Superior temporal gyrus (tissue), 1 donor: Measurements from ENCODE around the gene ABHD5.
A peak's percentile ranks its signal among the peaks of the same experiment; 100 is the strongest.
"Not testable (repeated sequence)": the region's sequence is repeated elsewhere in the genome, so short reads cannot be mapped to it uniquely, and the experiment has no call there.

Experiments used
- DNase-seq: peaks from one replicate; pipeline ENCODE4 v3.0.0-alpha.2; 2016; ENCODE audit errors: extremely low spot score

Gene ABHD5

DNA sequence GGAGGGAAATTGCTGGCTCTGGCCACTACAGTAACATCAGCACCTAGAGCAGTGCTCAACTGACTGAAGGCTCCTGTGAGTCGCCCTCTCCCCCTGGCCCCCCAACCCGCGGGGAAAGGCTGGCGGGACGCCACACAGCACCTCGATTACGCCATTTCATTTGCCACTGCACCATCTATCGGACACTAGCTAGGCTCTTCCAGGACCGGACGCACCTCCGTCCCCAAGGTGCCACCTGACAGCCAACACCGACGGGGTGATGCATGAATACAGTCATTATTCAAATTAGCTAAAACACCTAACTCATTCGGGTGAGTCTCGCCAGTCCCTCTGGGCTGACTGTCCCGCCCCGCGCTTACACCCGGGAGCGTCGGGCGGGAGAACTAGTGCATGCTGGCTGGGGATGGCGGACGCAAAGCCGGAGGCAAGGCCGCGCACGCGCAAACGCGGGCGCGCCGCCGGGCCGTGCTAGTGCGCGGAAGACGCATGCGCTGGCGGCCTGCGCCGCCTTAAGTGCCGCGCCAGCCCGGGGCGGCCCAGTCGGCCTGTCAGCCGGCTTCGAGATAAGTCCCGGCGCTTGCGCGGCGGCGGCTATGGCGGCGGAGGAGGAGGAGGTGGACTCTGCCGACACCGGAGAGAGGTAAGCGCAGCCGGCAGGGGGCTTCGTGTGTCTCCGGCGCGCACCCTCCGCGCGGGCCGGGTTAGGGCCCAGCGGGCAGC lies at the start of gene ABHD5:
ABHD5 (plus strand) TSS at position 539 of the 720 bp plus-strand sequence; CDS start at position 594, 55 bp downstream.
- DNase-seq = peak; percentile 91

DNA sequence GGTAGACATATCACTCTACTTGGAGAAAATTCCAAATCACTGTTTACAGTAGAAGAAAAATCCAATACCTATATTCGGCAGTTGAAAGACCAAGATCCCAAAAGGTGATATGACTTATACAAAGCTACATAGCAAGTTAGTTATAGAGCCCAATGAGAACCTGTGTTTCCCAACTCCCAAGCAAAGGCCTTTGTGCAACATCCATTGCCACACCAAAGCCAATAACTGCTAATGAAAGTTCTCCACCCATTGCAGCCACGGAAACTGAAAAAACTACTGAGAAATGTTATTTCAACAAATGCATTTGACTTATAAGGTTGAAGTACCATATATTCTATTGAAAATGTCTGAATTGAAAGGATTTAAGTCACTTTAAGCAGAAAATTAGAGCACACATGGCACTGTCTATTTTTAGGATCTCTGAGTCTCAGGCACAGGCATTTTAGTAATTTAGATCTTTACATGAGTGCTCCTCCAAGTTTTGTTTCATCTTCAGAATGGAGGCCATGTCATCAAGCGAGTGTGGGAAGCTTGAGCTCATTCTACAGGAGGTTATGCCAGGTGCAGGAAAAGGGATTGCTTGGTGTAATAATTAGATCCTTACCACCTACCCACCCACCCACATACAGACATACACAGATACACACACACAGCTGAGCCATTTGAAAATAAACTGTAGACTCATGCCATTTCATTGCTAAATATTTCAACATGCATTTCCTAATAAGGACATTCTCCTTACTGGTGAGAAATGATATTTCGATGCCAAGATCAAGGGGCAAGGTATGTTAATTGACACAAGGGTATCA lies 49.2 kb upstream of the ABHD5 start:
- no peak for DNase-seq

DNA sequence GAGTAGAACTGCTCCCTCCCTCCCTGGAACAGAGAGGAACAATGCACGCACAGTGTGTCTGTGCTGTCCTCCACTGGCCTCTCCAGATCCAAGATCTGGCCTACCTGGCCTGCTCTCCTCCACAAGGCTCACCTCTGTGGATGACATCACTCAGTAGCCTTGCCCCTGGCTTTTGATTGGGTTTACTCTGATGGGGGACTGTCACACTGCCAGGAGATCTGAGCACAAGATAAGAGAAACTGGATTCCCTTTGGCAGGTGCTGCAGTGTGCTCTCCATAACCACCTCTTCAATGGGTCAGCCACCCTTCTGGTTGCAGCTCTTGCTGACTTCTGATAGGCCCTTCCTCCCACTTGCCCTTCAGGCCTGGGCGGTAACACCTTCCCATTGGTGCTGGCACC lies 46.3 kb upstream of the ABHD5 start:
- DNase-seq = no peak

DNA sequence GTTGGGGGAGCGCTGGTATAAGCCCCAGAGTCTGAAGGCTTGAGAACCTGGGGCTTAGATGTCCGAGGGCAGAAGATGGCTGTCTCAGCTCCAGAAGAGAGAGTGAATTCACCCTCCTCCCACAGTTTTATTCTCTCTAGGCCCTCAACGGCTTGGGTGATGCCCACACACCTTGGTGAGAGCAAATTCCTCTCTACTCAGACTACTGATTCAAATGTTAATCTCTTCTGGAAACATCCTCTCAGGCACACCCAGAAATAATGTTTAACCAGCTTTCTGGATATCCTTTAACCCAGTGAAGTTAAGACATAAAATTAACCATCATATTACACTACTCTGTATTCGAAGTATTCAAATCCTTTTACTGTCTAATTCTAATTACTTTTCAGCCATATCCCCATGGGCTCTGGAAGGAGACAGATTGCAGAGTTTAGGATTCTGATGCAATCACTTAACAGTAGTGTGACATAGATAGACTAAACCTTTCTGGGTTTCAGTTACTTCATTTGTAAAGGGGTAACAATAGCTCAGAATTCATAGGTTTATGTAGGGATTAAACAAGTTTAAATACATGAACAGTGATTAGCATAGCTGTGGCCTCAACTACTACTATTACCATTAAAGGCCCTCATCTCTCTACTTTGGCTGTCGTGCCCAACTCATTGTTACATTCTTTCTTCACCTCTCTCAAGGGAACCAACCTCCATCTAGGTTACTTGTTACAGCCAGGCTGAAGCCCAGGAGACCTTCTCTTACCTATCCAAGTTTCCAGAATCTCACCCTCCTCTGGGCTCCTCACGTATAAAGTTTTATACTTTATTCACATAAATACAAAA lies 43.2 kb upstream of the ABHD5 start:
- DNase-seq = no peak

DNA sequence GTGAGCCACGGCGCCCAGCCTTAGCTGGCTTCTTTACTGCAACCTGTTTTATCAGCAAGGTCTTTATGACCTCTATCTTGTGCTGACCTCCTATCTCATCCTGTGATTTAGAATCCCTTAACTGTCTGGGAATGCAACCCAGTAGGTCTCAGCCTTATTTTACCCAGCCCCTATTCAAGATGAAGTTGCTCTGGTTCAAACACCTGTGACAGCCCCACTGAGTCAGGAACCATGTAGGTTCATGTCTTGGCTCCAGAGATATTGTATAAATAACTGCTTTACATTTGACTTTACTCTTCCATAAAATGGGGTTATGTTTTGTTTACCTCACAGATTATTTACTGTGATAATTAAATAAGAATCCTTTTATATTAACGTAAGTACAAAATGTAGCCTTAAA lies 41.8 kb upstream of the ABHD5 start:
- no peak for DNase-seq

DNA sequence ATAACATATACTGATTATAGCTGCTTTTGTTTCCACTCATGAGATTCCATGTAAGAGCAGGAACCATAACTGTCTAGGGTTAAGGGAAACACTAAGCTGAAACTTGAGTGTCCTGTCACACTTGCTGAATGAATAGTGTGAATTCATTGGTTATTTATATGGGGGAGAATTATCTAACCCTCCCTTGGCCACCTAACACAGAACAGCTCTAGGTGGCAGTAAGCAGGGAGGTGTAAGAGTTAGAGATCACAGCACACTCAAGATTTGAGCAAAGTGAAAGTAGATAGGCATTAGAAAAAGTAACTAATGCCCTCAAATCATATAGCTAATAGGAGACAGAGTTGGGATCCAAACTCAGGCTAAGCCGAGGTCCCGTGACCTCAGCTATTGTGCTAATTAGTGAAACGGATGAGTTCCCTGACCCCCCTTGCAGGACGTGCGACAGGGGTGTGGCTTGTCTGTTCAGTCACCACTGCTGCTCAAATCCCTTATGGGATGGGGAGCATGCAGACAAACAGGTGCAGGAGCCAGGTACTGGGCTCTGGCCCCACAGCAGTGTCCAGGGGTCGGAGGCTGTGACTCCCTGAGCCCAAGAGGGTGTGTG lies 41.3 kb upstream of the ABHD5 start:
- no peak for DNase-seq

DNA sequence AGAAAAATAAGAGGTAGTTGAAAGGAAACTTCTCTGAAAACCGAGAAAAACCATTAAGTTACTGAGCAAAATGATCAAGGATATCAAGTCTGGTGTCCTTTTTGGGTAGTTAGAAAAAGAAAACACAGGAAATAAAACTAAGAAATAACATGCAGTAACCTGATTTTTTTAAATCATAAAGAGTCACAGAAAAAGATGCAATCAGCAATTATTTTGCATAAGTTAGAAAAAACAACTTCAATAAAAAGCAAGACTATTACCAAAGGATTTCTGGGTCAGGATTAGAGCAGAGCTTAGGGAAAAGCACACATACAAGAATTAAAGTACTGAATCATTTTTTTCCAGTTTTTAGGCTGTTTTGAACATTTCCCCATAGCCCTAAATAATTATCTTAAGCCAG lies 40.4 kb upstream of the ABHD5 start:
- DNase-seq = no peak

DNA sequence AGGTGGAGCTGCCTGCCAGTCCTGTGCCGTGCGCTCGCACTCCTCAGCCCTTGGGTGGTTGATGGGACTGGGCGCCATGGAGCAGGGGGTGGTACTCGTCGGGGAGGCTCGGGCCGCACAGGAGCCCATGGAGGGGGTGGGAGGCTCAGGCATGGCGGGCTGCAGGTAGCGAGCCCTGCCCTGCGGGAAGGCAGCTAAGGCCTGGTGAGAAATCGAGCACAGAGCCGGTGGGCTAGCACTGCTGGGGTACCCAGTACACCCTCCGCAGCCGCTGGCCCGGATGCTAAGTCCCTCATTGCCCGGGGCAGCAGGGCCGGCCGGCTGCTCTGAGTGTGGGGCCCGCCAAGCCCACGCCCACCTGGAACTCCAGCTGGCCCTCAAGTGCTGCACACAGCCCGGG lies 34.3 kb upstream of the ABHD5 start:
- not testable (repeated sequence) for DNase-seq

DNA sequence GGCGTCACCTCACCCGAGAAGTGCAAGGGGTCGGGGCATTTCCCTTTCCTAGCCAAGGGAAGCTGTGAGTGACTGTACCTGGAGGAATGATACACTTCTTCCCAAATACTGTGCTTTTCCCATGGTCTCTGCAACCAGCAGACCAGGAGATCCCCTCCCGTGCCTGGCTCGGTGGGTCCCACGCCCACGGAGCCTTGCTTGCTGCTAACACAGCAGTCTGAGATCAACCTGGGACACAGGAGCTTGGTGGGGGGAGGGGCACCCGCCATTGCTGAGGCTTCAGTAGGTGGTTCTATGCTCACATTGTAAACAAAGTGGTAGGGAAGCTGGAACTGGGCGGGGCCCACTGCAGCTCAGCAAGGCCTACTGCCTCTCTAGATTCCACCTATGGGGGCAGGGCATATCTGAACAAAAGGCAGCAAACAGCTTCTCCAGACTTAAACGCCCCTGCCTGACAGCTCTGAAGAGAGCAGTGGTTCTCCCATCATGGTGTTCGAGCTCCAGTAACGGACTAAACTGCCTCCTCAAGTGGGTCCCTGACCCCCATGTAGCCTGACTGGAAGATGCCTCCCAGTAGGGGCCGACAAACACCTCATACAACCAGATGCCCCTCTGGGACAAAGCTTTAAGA lies 31.4 kb upstream of the ABHD5 start:
- DNase-seq = no peak

DNA sequence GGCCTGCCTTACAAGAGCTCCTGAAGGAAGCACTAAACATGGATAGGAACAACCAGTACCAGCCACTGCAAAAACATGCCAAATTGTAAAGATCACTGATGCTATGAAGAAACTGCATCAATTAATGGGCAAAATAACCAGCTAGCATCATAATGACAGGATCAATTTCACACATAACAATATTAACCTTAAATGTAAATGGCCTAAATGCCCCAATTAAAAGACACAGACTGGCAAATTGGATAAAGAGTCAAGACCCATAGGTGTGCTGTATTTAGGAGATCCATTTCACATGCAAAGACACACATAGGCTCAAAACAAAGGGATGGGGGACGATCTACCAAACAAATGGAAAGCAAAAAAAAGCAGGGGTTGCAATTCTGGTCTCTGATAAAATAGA lies 29.4 kb upstream of the ABHD5 start:
- not testable (repeated sequence) for DNase-seq

DNA sequence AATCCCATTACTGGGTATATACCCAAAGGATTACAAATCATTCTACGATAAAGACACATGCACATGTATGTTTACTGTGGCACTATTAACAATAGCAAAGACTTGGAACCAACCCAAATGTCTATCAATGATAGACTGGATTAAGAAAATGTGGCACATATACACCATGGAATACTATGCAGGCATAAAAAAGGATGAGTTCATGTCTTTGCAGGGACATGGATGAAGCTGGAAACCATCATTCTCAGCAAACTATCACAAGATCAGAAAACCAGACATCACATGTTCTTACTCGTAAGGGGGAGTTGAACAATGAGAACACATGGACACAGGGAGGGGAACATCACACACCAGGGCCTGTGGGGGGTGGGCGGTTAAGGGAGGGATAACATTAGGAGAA lies 25.7 kb upstream of the ABHD5 start:
- DNase-seq = not testable (repeated sequence)

DNA sequence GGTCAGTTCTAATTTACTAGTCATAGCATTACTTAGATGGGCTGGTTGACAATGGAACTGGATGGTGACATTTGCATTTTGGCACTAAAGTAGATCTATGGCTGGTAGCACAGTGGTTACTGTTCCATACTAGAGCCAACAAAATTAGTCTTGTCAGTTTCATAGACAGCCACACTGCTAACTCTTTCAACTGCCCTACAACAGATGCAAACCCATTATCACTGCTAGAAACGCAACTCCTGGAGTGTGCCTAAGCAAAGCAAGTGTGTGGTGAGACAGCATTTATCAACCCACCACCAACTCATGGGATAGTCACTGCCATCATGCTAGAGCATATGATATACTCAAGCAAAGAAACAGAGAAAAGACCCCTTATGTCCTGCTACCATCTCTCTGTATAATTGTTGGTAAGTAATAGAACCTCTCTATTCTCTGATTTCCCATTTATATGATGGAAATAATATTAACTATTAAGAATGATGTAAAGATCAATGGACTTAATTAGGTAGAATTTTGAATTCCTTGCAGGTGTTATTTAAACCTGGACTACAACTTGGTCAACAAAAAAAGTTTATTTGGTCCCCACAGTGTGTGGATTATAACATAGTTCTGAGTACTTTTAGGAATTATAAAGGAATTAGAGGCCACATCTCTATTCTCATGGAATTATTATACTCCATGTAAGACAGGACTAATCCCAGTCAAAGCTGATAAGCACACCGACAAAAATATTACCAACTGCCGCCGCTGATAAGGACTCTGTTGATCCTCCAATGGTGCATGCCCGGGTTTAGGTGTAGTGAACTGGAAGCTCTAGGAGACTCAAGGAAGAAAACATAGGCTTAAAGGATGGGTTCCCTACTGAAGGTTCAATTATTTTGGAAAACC lies 19.9 kb upstream of the ABHD5 start:
- no peak for DNase-seq

DNA sequence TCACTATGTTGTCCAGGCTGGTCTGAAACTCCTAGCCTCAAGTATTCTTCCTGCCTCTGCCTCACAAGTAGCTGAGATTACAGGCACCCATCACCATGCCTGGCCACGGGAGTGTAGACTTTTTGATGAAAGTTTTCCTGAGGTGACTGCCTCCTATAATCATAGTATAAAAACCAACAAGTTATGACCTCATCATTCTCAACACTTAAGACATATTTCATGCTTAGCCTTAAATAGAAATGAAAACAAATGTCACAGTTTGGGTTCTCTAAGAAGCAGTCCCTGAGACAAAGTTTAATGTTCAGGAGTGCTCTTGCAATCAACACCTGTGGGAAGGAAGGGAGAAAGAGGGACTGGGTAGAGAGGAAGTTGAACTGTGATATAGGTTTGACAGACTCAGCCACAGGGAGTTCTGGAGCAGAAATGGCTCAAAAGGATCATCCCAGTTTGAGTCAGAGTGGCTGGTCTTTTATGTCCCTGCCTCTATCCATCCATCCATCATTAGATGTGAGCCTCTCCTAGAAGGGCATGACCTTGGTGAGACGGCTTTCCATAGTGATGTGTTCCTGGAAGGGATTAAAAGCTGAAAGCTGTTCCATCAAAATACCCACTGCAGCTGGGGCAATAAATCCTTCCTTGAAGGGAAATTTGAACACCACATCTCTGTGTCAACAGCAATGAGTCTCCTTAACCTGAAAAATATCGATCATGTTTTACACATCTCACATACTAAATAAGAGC lies 16.2 kb upstream of the ABHD5 start:
- DNase-seq = no peak

DNA sequence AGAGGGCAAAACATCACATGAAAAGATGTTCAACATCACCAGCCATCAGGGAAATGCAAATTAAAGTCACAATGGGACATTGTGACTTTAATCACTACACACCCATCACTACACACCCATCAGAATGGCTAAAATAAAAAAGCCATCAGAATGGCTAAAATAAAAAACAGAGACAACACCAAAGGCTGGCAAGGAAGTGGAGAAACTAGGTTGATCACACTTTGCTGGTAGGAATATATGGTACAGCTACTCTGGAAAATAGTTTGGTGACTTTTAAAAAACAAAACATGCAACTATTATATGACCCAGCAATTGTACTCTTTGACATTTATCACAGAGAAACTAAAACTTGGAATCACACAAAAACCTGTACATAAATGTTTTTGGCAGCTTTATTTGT lies 15.1 kb upstream of the ABHD5 start:
- no peak for DNase-seq

DNA sequence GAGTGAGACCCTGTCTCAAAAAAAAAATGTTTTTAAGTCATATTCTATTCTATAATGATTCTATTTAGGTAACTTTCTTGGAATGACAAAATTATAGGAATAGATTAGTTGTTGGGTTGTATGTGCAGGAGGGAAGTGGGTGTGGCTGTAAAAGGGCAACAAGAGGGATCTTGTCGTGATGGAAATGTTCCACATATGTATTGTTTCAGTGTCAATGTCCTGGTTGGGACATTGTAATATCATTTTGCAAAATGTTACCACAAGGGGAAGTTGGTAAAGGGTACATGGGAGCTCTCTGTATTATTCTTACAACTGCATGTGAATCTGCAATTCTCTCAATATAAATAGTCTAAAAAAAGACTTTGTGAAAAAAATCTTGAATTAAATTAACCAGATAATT lies 14.3 kb upstream of the ABHD5 start:
- DNase-seq = no peak

DNA sequence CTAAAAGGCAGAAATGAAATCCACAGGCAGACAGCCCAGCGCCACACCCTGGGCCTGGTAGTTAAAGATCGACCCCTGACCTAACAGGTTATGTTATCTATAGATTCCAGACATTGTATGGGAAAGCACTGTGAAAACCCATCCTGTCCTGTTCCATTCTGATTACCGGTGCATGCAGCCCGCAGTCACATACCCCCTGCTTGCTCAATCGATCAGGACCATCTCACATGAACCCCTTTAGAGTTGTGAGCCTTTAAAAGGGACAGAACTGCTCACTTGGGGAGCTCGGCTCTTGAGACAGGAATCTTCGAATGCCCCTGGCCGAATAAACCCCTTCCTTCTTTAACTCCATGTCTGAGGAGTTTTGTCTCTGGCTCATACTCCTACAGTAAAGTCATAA lies 12.4 kb upstream of the ABHD5 start:
- not testable (repeated sequence) for DNase-seq

DNA sequence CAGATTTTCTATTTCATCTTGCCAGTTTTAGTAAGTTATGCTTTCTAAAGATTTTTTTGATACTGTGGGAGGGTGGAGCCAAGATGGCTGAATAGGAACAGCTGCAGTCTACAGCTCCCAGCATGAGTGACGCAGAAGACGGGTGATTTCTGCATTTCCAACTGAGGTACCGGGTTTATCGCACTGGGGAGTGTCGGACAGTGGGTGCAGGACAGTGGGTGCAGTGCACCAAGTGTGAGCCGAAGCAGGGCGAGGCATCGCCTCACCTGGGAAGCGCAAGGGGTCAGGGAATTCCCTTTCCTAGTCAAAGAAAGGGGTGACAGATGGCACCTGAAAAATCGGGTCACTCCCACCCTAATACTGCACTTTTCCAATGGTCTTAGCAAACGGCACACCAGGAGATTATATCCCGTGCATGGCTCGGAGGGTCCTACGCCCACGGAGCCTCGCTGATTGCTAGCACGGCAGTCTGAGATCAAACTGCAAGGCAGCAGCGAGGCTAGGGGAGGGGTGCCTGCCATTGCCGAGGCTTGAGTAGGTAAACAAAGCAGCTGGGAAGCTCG lies 11.8 kb upstream of the ABHD5 start:
- not testable (repeated sequence) for DNase-seq

DNA sequence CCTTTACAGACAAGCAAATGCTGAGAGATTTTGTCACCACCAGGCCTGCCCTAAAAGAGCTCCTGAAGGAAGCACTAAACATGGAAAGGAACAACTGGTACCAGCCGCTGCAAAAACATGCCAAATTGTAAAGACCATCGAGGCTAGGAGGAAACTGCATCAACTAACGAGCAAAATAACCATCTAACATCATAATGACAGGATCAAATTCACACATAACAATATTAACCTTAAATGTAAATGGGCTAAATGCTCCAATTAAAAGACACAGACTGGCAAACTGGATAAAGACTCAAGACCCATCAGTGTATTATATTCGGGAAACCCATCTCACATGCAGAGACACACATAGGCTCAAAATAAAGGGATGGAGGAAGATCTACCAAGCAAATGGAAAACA lies 9.9 kb upstream of the ABHD5 start:
- not testable (repeated sequence) for DNase-seq

DNA sequence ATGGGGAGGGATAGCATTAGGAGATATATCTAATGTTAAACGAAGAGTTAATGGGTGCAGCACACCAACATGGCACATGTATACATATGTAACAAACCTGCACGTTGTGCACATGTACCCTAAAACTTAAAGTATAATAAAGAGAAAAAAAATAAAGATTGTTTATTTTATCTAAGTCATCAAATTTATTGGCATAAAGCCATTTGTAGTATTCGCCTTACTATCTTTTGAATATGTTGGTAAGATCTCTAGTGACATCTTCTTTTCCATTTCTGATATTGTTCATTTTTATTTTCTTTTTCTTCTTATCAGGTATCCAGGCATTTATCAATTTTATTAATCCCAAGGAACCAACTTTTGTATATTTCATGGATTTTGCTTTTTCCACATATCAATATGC lies 5.8 kb upstream of the ABHD5 start:
- no peak for DNase-seq
